NOMO-1 treated with dmso at 0.1 percent for 144 hours (cell line): ENCODE measurements around the gene CFAP299.

ENCODE experiments used
- DNase-seq: peaks from one replicate; lab custom pipeline; 2025; ENCODE audit not compliant: unreplicated experiment; lab: John Stamatoyannopoulos, UW

The CFAP299 gene

DNA sequence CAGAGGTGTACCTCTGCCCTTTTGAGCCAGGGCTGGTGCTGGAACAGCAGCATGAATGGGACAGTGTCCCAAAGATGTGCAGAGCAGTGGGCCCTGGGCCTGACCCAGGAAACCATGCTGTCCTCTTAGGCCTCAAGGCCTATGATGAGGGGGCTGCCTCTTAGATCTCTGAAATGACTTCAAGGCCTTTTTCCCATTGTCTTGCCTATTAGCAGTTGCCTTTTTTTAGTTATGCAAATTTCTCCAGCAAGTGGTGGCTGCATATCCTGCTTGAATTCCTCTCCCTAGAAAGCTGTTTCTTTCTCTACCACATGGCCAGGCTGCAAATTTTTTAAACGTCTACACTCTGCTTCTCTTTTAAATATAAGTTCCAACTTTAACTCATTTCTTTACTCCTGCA, 160.3 kb downstream of the CFAP299 start:
- no peak for DNase-seq

GRCh38 chr4:80498725-80499124, 163.2 kb downstream of the CFAP299 start:
- no peak for DNase-seq

- DNase-seq, result peak; percentile 30
Observed at GRCh38 chr4:80500613-80501012, 165.1 kb downstream of the CFAP299 start.

DNA sequence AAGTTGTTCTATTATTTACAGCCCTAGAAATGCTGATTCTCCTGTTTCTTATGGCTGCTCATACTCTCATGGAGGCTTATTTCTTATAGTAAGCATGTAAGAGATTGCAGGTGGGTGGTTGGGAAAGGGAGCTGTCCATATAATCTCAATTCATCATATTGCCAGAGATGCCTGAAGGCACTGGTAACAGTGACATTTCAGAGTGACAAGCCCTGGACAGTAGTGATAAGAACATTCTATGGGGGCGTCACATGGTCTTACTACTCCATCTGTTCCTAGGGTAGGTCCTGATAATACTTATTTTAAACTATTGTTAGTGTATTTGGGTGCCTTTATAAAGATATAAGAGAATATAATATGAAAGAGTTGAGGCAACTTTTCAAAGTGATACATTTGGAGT, 171.5 kb downstream of the CFAP299 start:
- no peak for DNase-seq

GRCh38 chr4:80507507-80507906, 172.0 kb downstream of the CFAP299 start:
- no peak for DNase-seq

DNA sequence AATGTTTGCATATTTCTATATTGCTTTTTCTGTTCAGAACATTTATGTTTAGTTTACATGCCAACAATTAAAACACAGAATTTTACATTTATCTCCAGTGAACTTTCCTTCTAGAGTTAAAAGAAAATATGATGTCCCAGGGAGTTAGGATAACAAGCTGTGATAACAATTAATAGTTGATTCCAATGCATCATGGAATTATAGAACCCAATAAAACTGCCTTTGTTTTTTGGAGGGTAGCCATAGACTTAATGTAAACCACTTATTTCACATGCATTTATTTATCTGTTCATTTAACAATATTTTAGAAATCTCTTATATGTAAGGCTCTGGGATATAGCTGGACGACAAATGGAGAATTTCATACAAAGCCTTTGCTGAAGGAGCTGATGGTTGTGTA, 180.0 kb downstream of the CFAP299 start:
- no peak for DNase-seq

GRCh38 chr4:80521438-80521837, 185.9 kb downstream of the CFAP299 start:
- DNase-seq, result peak; percentile 1

DNA sequence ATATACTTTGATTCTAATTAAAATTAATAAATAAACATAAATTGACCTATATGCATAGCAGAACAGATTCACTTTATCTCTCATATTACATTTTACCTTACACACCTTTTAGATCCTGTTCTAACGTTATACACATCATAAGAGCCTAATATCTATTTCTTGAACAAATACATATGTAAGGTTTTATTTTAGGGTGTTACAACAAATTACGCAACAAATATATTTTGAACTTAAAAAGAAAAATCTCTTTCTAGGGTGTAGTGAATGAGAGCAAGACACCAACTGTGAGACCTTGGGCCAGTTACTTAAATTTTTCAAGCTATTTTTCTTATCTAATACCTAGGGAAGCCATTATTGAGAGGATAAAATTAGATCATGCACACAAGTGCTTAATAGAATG, 191.2 kb downstream of the CFAP299 start:
- no peak for DNase-seq

- no peak for DNase-seq
Observed at GRCh38 chr4:80529026-80529425, 193.5 kb downstream of the CFAP299 start.

- DNase-seq, result no peak
Observed at GRCh38 chr4:80532674-80533333, 197.3 kb downstream of the CFAP299 start.

DNA sequence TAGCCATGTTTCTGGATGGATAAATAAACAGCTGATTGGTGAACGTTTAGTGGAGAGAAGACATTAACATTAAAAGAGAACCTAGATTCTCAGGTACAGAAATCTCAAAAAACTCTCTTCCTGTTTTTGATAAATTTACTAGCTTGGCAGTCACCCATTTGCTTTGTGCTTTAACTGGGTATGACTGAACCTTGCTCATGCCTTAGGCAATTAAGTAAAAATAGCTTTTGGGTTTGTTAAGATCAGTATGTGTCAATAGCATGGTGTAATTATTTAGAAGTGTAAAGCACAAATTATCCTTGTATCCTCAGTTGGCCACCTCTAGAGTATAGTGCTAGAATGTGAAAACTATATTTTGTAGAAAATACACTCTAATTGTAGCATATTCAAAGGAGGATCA, 200.0 kb downstream of the CFAP299 start:
- no peak for DNase-seq

DNA sequence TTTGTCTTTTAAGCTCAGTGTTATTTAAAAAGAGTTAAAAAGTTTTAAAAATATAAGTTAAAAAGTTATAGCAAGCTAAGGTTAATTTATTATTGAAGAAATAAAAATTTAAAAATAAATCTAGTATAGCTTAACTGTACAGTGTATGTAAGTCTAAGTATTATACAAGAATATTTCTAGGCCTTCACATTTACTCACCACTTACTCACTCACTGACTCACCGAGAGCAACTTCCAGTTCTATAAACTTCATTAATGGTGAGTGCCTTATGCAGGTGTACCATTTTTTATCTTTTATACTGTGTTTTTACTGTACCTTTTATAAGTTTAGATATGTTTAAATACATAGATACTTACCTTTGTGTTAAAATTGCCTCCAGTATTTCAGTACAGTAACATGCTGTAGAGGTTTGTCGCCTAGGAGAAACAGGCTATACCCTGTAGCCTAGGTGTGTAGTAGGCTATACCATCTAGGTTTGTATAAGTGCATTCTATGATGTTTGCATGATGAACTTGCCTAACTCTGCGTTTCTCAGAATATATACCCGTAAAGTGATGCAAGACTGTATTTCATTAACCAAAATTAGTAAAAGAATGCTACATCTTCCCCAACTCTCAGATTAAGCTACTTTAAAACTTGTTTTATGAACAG, 202.9 kb downstream of the CFAP299 start:
- DNase-seq, result no peak

GRCh38 chr4:80539190-80539589, 203.7 kb downstream of the CFAP299 start:
- DNase-seq, result no peak

DNA sequence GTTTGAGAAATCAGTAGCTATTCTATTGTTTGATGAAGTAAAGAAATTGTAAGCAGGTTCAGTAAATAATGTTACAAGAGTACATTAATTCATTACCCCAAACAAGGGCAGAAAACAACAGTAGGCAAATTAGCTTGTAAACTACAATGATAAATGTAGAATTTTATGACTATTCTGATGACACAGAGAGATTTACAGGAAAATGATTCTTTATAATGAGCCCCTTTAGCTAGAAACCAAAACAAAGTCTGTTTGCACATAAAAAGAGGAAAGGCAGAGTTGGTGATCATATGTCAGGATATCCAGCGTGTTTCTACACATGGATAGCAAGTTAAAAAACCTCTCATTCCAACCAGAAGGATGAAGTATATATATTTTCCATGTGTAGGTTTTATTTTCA, 204.8 kb downstream of the CFAP299 start:
- DNase-seq, result no peak

- DNase-seq, result no peak
Observed at GRCh38 chr4:80540785-80541469, 205.4 kb downstream of the CFAP299 start.

DNA sequence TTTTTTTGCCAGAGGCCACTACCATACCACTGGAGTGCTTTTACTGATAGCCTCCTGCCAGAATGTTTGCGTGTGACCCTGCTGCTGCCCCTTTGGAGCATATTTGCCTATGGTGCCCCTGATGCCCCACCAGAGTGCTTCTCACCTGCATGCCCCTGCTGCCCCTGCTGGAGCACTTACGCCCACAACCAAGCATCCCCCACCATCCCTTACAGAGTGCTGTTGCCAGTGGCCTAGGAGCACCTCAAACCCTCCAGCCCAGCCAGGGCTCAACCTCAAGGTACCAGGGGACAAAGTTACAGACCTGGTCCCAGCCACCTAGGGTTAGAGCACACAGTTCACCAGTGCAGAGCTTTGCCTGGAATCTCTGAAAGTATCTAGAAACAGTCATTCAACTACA, 207.2 kb downstream of the CFAP299 start:
- no peak for DNase-seq

- DNase-seq, result no peak
Observed at GRCh38 chr4:80560337-80560736, 224.8 kb downstream of the CFAP299 start.

DNA sequence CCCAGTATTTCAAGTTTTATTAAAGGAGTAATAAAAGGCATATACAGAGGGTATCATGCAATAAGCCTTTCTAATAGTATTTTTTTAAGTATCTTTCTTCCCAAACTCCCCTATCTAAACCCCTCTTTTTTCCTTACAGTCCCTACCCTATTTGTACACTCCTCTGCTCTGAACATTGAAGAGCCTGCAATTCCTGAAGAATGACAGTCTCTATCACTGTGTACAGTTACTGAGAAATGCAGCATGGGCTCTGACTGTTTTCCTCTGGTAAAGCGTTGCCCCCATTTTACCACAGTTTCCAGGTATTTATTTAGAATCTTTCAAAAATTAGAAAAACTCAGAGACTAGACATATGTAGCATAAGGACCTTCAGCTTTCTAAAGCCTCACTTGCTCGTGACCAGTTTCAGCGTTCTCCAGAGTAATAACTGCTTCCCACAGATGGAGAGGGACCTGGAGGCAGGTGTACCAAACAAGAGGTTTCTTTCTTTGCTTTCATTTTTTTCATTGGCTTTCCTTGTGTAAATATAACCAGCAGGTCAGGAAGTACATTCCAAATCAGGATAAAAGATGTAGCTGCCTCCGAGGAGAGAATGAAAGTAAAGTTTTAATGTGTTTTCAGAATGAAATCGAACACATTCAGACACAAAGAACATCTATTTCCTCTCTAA, 230.8 kb downstream of the CFAP299 start:
- no peak for DNase-seq

- DNase-seq, result no peak
Observed at GRCh38 chr4:80568891-80569290, 233.4 kb downstream of the CFAP299 start.

DNA sequence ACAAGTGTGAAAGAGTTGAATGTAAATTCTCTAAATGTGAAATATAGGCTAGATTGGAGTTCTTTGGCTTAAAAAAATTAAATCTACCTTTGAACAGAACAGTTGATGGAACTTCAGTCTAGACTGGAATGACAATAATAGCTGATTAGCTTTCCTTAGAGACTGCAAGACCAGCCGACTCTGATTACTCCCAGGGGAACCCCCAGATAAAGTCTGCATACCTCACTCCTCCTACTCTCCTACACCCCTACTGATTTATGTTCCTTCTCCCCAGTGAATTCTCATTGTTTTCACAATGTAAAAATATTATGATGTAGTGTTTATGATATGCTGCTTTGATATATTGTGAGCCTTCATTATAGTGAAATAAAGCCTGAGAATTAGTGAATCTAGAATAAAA, 241.3 kb downstream of the CFAP299 start:
- no peak for DNase-seq

DNA sequence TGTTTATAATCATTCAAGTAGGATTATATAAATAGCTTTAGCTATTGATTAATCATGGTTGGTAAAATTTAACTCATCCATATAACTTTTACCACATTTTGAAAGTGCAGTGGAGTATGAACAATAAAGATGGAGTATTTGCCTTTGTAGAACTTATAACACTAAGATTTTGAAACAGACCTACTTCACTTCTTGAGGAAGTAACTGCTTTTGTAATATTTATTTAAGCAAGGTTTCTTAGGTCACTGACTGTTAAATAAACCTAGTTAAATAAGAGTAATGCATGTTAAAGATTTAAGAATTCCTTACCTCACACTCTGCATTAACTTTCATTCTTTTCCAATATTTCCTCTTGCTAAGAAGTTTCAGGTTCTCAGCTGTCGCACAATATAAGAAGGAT, 242.5 kb downstream of the CFAP299 start:
- DNase-seq, result no peak

DNA sequence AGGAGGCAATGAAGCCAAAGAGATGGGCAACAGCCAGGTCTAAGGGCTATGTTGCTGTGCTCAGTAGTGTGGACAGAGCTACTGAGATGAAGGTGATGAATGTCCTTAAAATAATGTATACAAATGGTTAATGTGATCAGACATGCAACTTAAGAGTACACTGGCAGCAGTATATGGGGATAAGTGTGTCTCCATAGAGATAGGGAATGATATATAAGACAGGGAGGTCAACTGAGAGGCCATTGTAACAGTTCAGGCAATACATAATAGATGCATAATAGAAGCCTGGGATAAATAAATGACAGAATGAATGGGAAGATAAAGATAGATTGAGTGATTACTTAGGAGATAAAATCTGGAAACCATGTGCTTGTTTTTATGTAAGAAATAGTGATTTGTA, 250.0 kb downstream of the CFAP299 start:
- DNase-seq, result no peak
